AG04450 (cell line): ENCODE measurements around the gene RARB. TPM values are rescaled to one million over a fixed set of nuclear protein-coding genes. Genes with fewer than 3 reads are reported as not detected.

Experiments used
- CTCF ChIA-PET: fragments of 300-600, 350-600 bp; formaldehyde crosslinking; extraction: SDS; loops from one replicate; lab custom pipeline; 2022; ENCODE audit warnings: antibody characterized with exemption, inconsistent platforms; lab: Charles Lee
- POLR2A ChIA-PET: fragments of 350-600 bp; formaldehyde crosslinking; extraction: SDS; loops from one replicate; lab custom pipeline; 2021; ENCODE audit warnings: antibody characterized with exemption, inconsistent platforms; lab: Yijun Ruan, JAX
- DNase-seq: peaks from one replicate; pipeline ENCODE4 v3.0.0-alpha.2; 2011; ENCODE audit warnings: low read depth, low spot score
- H3K27ac ChIP-seq: one replicate; pipeline ENCODE4 v1.5.1; 2012; ENCODE audit warnings: low read depth, low read length, control low read depth
- H3K27me3 ChIP-seq: one replicate; pipeline ENCODE4 v1.6.0; 2012; ENCODE audit warnings: low read length; ENCODE audit not compliant: control insufficient read depth, insufficient read depth
- H3K4me3 ChIP-seq: 2 replicates; pipeline ENCODE4 v1.5.1; 2011; ENCODE audit warnings: mild to moderate bottlenecking, low read depth, low read length, control low read depth
- H3K9me3 ChIP-seq: 2 replicates; pipeline ENCODE4 v1.5.1; 2012; ENCODE audit warnings: low read length; ENCODE audit not compliant: control insufficient read depth, insufficient read depth
- polyA plus RNA-seq: library from polyadenylated mRNA; depleted of rRNA; stranded (reverse); fragments of >200 nt; gene quantifications from 2 replicates; pipeline ENCODE4 v1.2.3, GENCODE V29; 2011
- TF ChIP-seq, protein P1 (sequence below): IDR thresholded peaks from 2 replicates; pipeline ENCODE4 v1.5.1; 2011; ENCODE audit warnings: low read depth, low read length, control low read depth, inconsistent platforms

Gene RARB
- polyA plus RNA-seq, 1 experiment: 0.51 TPM

DNA sequence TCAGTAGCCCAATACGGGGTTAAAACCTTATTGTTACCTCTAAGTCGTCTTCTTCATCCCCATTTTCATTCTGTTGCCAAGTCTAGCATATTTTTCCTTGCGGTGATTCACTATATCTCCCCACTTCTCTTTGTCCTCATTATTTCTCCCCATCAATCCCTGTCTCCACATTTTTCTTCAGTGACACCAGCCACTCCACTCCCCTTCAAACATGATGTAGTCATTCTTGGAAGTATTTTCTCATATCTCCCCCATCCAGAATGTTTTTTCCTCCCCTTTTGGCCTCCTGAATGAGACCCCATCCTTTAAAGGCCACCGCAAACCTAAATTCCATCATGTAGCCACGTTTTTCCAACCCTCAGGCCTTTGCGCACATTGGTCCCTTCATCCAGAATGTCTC, 130.7 kb downstream of the RARB start:
- POLR2A ChIA-PET: no interaction called here
- no peak overlapping the region for H3K4me3 ChIP-seq
- CTCF ChIA-PET: no interaction called here

DNA sequence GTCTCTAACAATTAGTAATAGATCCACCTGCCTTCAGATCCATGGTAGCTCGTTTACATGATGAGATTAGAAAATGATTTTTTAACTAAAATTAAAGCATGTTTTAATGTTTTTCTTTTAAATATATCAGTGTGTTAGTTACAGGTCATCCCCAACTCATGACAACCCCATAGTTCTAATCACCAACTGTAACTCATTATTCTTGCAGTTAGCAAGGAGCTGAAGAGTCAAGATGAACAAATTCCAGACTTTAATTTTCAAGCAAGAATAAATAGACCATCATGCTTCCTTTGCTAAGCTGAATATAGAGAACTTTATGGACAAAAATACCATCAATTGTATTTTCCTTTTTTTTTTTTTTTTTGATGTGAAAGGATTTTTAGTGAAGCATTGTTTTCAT, 135.5 kb downstream of the RARB start:
- Histone ChIP-seq H3K4me3 (no peak overlapping the region), H3K27ac (no peak overlapping the region), H3K27me3 (no peaks in the 10 kb centered on the region), H3K9me3 (no peaks in the 10 kb centered on the region)
- CTCF ChIA-PET: interaction anchor here (0.9 kb wide), 1 partner anchor 30 kb away, joined by 5 read pairs; no protein-coding TSS in a partner anchor
- DNase-seq: no peak
- TF ChIP-seq, protein P1, sequence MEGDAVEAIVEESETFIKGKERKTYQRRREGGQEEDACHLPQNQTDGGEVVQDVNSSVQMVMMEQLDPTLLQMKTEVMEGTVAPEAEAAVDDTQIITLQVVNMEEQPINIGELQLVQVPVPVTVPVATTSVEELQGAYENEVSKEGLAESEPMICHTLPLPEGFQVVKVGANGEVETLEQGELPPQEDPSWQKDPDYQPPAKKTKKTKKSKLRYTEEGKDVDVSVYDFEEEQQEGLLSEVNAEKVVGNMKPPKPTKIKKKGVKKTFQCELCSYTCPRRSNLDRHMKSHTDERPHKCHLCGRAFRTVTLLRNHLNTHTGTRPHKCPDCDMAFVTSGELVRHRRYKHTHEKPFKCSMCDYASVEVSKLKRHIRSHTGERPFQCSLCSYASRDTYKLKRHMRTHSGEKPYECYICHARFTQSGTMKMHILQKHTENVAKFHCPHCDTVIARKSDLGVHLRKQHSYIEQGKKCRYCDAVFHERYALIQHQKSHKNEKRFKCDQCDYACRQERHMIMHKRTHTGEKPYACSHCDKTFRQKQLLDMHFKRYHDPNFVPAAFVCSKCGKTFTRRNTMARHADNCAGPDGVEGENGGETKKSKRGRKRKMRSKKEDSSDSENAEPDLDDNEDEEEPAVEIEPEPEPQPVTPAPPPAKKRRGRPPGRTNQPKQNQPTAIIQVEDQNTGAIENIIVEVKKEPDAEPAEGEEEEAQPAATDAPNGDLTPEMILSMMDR: no peak
- POLR2A ChIA-PET: no interaction called here

More for the DNA sequence above, 130.7 kb downstream of the RARB start:
- TF ChIP-seq, protein P1: no peak
- Histone ChIP-seq H3K27me3 (no peaks in the 10 kb centered on the region), H3K27ac (no peak overlapping the region), H3K9me3 (no peaks in the 10 kb centered on the region)
- DNase-seq: no peak

DNA sequence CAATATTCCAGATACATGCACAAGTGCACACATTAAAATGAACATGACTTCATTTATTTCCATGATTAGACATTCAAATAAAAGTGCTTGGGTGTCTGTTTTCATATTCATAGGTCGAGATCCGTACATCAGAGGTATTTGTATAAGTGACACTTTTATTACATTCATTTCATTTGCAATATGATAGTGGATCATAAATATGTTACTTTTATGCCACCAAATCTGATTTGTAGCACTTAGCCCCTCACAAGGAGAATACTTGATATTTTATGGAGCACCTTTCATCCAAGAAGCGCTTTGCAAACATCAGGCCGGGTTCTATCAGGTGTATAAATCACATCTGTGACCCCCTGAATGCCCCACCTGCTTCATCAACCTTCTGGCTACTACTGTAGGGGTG, 136.0 kb downstream of the RARB start:
- CTCF ChIA-PET: interaction anchor here (0.9 kb wide), 1 partner anchor 29 kb away, joined by 5 read pairs; no protein-coding TSS in a partner anchor
- POLR2A ChIA-PET: no interaction called here
- H3K27ac ChIP-seq: no peak overlapping the region
- H3K9me3 ChIP-seq: no peaks in the 10 kb centered on the region
- H3K27me3 ChIP-seq: no peaks in the 10 kb centered on the region
- H3K4me3 ChIP-seq: no peak overlapping the region
- TF ChIP-seq, protein P1: no peak
- DNase-seq: no peak

DNA sequence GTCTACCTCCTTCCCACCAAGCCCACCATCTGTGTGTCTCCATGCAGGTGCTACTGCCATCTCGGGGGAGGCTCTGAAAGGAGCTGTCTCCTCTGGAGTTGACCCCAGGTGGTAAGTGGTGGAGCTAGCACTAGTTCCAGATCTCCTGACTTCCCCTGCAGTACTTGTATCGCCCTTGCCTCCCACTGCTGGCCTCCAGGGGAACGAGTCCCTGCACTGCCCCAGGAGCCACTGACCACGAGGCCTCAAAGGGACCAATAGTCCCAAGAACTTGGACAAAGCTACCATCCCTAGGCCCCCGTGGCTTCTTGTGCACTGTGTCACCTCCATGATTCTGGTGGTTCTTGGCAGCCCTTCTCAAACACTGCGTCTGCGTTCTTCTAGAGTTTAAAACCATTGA, 137.7 kb downstream of the RARB start:
- no peaks in the 10 kb centered on the region for H3K27me3 ChIP-seq
- ChIA-PET POLR2A (no interaction called here), CTCF (no interaction called here)
- no peak overlapping the region for H3K27ac ChIP-seq
- TF ChIP-seq, protein P1: no peak
- no peak overlapping the region for H3K4me3 ChIP-seq
- no peaks in the 10 kb centered on the region for H3K9me3 ChIP-seq
- DNase-seq: no peak

DNA sequence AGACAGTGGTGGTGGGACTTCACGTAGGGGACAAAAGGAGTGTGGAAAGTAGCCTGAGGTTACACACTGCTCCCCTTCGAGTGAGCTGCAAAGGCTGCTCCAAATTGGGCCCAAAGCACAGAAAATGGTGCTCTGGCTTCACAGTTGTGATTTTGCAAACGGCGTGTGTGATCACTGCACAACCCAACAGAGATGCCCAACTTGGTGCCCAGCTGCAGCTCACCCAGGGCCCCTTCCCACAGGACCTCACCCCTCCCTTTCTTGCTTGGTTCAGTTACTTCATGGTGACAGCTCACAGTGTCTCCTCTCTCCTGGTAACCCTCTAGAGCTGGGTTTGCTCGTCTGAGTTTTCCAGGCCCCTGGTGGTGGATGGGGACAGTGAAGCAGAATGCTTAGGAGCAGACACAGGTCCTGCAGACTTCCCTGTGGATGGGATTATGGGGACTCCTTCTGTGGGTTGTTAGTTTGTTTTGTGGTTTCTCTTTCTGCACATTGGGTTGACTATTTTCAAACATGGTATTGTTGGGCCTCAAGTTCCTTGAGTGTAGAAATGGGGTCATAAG, 138.4 kb downstream of the RARB start:
- ChIA-PET CTCF (no interaction called here), POLR2A (no interaction called here)
- Histone ChIP-seq H3K27ac (no peak overlapping the region), H3K9me3 (no peaks in the 10 kb centered on the region), H3K27me3 (no peaks in the 10 kb centered on the region), H3K4me3 (no peak overlapping the region)
- no peak for DNase-seq
- TF ChIP-seq, protein P1: no peak
